Esophagus muscularis mucosa (tissue), 4 donors: ENCODE data around the gene ANXA7.

ENCODE experiments used
- CTCF ChIP-seq, 3 experiments: fragments of 200-600 bp in 2 of 3; fragments of 450-650 bp in 1 of 3; sonication (generic) in 2 of 3; IDR thresholded peaks; one replicate each; pipeline ENCODE4 v1.5.1; 2017 to 2019; ENCODE audit warnings: antibody characterized with exemption in 3 of 3, mild to moderate bottlenecking in 2 of 3, moderate library complexity in 1 of 3
- EP300 ChIP-seq: sonication (generic); formaldehyde crosslinking; IDR thresholded peaks from one replicate; pipeline ENCODE4 v1.6.1; 2017; ENCODE audit warnings: antibody characterized with exemption
- POLR2A ChIP-seq: fragments of 450-650 bp; IDR thresholded peaks from one replicate; pipeline ENCODE4 v1.6.1; 2017; ENCODE audit warnings: antibody characterized with exemption, moderate library complexity, mild to moderate bottlenecking, low read depth
- POLR2AphosphoS5 ChIP-seq, 2 donors: sonication (generic); formaldehyde crosslinking; IDR thresholded peaks; one replicate each; pipeline ENCODE4 v1.6.1; 2017; ENCODE audit warnings: antibody characterized with exemption in 2 of 2

DNA sequence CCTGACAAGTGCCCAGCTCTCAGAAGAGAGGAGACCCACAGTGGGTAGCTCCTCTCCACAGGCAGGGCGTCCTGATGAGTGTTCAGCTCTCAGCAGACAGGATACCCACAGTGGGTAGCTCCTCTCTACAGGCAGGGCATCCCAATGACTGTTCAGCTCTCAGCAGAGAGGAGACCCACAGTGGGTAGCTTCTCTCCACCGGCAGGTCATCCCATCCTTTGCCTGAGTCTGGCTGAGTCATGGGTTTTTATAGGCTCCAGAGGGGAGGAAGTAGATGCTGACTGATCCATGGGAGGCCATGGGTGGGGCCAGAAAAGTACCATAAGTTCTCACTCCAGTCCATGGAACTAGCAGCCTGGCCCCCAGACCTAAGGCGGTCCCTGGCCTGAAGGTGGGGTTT, 73.7 kb downstream of the ANXA7 start:
- TF ChIP-seq CTCF (IDR thresholded peaks at IDR 0.05): no peak
- TF ChIP-seq POLR2AphosphoS5 (IDR thresholded peaks at IDR 0.05): no peak
- TF ChIP-seq POLR2A: no peak
- TF ChIP-seq EP300: no peak
